Naive thymus-derived CD8-positive, alpha-beta T cell (primary cell): ENCODE results near the gene GPC6. TPM values are rescaled to one million over a fixed set of nuclear protein-coding genes. Genes with fewer than 3 reads are reported as not detected.

Source experiments
- ATAC-seq, 2 donors: fragments of 150-1000 bp; cut with Tn5 transposase in 1 of 2; sonication (Bioruptor Pico), chemical (Tn5 transposase) in 1 of 2; 1 replicate in 1 of 2; 2 replicates in 1 of 2; pipeline ENCODE4 v1.10.0; 2021; ENCODE audit warnings: mild to moderate bottlenecking in 2 of 2, moderate library complexity in 2 of 2
- POLR2A ChIA-PET: fragments of 350-600 bp; sonication (Branson Sonifier 250); formaldehyde crosslinking; loops from one replicate; lab custom pipeline; 2021; ENCODE audit warnings: antibody characterized with exemption; lab: Charles Lee
- DNase-seq, 10 donors: peaks; one replicate each; pipeline versions ENCODE4 v3.0.0 to v3.0.0-alpha.2; 2020 to 2022
- H3K27ac Mint-ChIP-seq, 10 donors: one replicate each; pipeline ENCODE4 v1.8.0; 2020 to 2022; ENCODE audit warnings: mild to moderate bottlenecking in 10 of 10, mixed read lengths in 10 of 10, moderate library complexity in 4 of 10, inconsistent platforms in 1 of 10
- H3K27me3 Mint-ChIP-seq, 5 donors: one replicate each; pipeline ENCODE4 v1.8.0; 2021 to 2022; ENCODE audit warnings: mixed read lengths in 5 of 5
- H3K36me3 Mint-ChIP-seq, 3 donors: one replicate each; pipeline ENCODE4 v1.8.0; 2020 to 2022; ENCODE audit warnings: mixed read lengths in 3 of 3, mild to moderate bottlenecking in 2 of 3, inconsistent platforms in 1 of 3
- H3K4me1 Mint-ChIP-seq, 4 donors: one replicate each; pipeline ENCODE4 v1.8.0; 2021 to 2022; ENCODE audit warnings: mixed read lengths in 4 of 4
- H3K4me3 Mint-ChIP-seq, 10 donors: one replicate each; pipeline ENCODE4 v1.8.0; 2020 to 2022; ENCODE audit warnings: mild to moderate bottlenecking in 10 of 10, mixed read lengths in 10 of 10, moderate library complexity in 6 of 10, inconsistent platforms in 1 of 10
- H3K9me3 Mint-ChIP-seq, 9 donors: one replicate each; pipeline ENCODE4 v1.8.0; 2020 to 2022; ENCODE audit warnings: mixed read lengths in 9 of 9, mild to moderate bottlenecking in 3 of 9, inconsistent platforms in 1 of 9, moderate library complexity in 1 of 9
- polyA plus RNA-seq, 3 donors: library from polyadenylated mRNA; unstranded; fragments of 300-500 nt; fragmentation: Illumina TruSeq; gene quantifications; one replicate each; pipeline ENCODE4 v1.2.3, GENCODE V29; 2021
- total RNA-seq, 8 experiments: library from RNA in 2 of 8; stranded (reverse) in 2 of 8; gene quantifications; one replicate each; pipeline ENCODE4 v1.2.3 and lab custom pipeline; 2021 to 2026

Gene GPC6
- total and polyA plus RNA-seq, 5 experiments from 2014 or later, result not detected

DNA sequence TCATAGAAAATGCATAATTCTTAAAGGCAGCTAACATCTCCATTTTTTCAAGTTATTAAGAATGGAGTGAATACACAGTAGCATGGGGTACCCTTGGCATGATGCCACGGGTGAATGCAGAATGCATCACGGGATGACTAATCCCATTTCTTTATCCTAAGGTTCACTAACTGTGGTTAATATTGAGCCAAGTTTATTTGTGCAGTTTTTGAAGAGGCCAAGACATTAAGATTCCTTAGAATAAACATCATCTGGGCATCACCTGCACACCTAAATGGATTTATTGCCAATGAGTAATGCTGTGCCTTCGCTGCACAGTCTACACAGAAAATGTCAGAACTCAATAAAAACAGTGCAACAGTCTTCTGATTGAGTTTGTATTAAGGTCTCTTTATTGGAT, 333.1 kb downstream of the GPC6 start:
- H3K27ac Mint-ChIP-seq, result no peak overlapping the region
- no peak overlapping the region for H3K4me3 Mint-ChIP-seq
- H3K4me1 Mint-ChIP-seq, result no peaks in the 10 kb centered on the region
- no peaks in the 10 kb centered on the region for H3K36me3 Mint-ChIP-seq
- DNase-seq (no peak), ATAC-seq (no peak)
- H3K9me3 Mint-ChIP-seq, result no peaks in the 10 kb centered on the region
- POLR2A ChIA-PET, result no interaction called here
- H3K27me3 Mint-ChIP-seq, result peaks cover 0 to 1% (median 0%) of the 10 kb centered on the region in 5 donors

DNA sequence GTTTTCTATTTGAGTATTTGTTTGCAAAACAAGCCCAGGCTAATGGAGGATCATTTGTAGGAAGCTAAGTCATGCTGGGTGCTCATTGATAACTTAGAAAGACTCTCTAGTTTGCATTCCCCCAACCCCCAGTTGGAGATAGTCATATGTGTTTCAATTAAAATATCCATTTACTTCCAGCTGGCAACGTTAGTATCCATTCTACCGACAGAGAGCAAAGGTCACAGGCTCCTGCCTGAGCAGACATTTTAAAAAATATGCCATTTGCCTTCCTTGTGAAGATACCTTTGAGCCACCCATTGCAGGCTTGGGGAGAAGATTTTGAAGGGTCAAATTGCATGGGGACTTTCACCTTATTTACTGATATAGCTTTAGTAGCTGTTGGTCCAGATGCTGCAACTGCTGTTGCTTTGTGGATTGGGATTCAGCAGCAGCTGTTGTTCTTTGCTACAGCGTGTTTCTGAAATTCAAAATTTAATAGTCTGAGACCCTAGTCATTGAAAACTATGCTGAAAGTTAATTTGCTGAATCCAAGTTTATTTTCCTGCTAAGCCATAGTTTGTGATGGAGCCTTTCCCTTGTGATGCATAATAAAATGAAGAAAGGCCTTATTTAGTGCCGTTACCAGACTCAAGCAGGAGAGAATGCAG, 335.1 kb downstream of the GPC6 start:
- no peaks in the 10 kb centered on the region for H3K36me3 Mint-ChIP-seq
- POLR2A ChIA-PET, result no interaction called here
- no peaks in the 10 kb centered on the region for H3K4me1 Mint-ChIP-seq
- peaks cover 0 to 2% (median 0%) of the 10 kb centered on the region in 5 donors for H3K27me3 Mint-ChIP-seq
- H3K4me3 Mint-ChIP-seq, result no peak overlapping the region
- H3K27ac Mint-ChIP-seq, result no peak overlapping the region
- ATAC-seq (no peak), DNase-seq (no peak)
- H3K9me3 Mint-ChIP-seq, result peaks cover 0 to 2% (median 0%) of the 10 kb centered on the region in 9 donors

DNA sequence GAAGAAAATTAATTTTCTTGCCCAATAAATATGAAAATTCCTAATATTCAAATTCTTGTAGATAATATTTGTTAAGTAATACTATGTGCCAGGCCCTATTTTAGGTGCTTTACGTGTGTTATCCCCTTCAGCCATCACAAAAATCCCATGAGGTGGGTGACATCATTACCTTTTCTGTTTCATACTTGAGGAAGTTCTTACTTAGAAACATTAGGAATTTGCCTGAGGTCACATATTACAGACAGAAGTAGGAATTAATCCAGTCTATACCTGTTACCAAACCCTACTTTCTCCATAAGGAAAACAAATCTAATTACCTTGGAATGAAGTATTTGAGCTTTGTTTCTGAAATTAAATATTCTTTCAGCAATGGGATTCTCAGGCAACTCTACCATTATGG, 336.1 kb downstream of the GPC6 start:
- H3K4me3 Mint-ChIP-seq, result no peak overlapping the region
- no peaks in the 10 kb centered on the region for H3K4me1 Mint-ChIP-seq
- POLR2A ChIA-PET, result no interaction called here
- H3K27me3 Mint-ChIP-seq, result peaks cover 0 to 2% (median 0%) of the 10 kb centered on the region in 5 donors
- no peak overlapping the region for H3K27ac Mint-ChIP-seq
- ATAC-seq (no peak), DNase-seq (no peak)
- peaks cover 0 to 2% (median 0%) of the 10 kb centered on the region in 9 donors for H3K9me3 Mint-ChIP-seq
- no peaks in the 10 kb centered on the region for H3K36me3 Mint-ChIP-seq

DNA sequence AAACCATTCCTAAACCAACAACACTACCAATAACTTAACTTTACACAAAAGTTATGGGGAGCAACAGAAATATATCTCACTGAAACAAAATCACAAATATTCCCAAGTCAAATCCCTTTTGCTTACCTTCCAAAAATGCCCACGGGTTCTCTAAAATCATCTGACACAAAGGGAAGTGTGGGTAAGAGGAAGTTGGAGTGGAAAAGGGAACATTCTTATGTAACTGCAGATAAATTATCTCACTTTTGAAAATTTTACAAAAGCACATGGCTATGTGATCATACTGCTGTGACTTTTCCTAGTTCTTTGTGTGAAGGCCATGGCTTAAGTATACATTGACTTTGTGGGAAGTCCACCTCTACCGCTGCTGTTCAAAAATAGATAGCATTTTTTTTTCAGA, 350.5 kb downstream of the GPC6 start:
- H3K27me3 Mint-ChIP-seq, result peaks cover 0 to 9% (median 0%) of the 10 kb centered on the region in 5 donors
- DNase-seq (no peak), ATAC-seq (no peak)
- peaks cover 0 to 3% (median 0%) of the 10 kb centered on the region in 9 donors for H3K9me3 Mint-ChIP-seq
- H3K4me3 Mint-ChIP-seq, result no peak overlapping the region
- H3K4me1 Mint-ChIP-seq, result no peaks in the 10 kb centered on the region
- no peaks in the 10 kb centered on the region for H3K36me3 Mint-ChIP-seq
- POLR2A ChIA-PET, result no interaction called here
- no peak overlapping the region for H3K27ac Mint-ChIP-seq

DNA sequence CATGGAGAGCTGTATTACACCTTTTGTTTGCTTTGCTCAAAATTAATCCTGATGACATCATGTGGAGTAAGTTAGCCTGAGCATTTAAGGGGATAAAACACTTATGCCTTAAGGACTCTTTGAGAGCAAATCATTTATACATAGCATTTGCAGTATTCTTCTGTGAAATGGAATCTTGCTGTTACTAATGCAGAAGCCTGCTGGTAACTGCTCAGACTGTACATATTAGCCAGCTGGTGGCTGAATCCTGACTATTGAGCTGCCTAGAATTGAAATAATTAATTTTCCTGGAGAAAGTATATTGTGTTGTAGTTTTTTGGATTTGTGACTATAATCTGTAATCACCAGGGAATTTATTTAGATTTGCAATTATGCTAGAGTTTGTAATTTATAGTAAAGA, 363.2 kb downstream of the GPC6 start:
- POLR2A ChIA-PET, result no interaction called here

DNA sequence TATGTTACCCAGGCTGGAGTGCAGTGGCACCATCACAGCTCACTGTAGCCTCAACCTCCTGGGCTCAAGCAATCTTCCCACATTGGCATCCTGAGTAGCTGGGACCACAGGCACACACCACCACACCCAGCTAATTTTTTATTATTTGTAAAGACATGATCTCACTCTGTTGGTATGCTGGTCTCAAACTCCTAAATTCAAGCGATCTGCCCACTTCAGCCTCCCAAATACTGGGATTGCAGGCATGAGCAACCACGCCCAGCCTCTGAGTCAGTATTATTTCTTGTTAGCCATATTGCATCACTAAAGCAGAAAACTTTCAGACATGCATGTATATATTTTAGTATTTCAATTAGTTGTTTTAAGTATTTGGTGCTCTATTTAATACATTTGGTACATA, 376.4 kb downstream of the GPC6 start:
- Mint-ChIP-seq H3K4me1 (no peaks in the 10 kb centered on the region), H3K27ac (no peak overlapping the region), H3K9me3 (no peaks in the 10 kb centered on the region), H3K27me3 (peaks cover 0 to 3% (median 0%) of the 10 kb centered on the region in 5 donors), H3K36me3 (no peaks in the 10 kb centered on the region), H3K4me3 (no peak overlapping the region)
- ATAC-seq (no peak), DNase-seq (no peak)
- POLR2A ChIA-PET, result no interaction called here

More for the DNA sequence above, 363.2 kb downstream of the GPC6 start:
- no peak overlapping the region for H3K27ac Mint-ChIP-seq
- H3K4me3 Mint-ChIP-seq, result no peak overlapping the region
- ATAC-seq (no peak), DNase-seq (no peak)
- H3K27me3 Mint-ChIP-seq, result no peaks in the 10 kb centered on the region
- no peaks in the 10 kb centered on the region for H3K36me3 Mint-ChIP-seq
- peaks cover 0 to 4% (median 0%) of the 10 kb centered on the region in 9 donors for H3K9me3 Mint-ChIP-seq
- H3K4me1 Mint-ChIP-seq, result no peaks in the 10 kb centered on the region

DNA sequence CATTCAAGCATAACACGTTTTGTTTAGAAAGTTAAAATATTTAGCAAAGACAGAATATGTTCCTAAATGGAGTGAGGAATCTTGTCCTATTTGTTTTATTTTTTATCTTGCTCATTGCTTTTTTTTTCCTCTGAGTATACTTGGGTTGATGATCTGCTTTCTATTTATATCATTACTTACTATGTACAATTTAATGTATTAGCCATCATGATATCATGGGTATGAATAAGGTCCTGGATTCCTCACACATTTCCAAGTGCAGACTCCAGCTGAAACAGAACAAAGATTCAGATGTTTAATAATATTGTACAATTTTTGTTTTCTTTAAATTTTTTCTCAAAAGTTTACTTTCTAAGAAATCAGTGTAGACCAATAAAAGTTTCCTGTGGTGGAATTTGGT, 388.2 kb downstream of the GPC6 start:
- Mint-ChIP-seq H3K4me1 (no peaks in the 10 kb centered on the region), H3K27ac (no peak overlapping the region), H3K4me3 (no peak overlapping the region), H3K9me3 (peaks cover 0 to 1% (median 0%) of the 10 kb centered on the region in 9 donors), H3K36me3 (no peaks in the 10 kb centered on the region), H3K27me3 (no peaks in the 10 kb centered on the region)
- no peak for ATAC-seq
- POLR2A ChIA-PET, result no interaction called here
- DNase-seq, result no peak

DNA sequence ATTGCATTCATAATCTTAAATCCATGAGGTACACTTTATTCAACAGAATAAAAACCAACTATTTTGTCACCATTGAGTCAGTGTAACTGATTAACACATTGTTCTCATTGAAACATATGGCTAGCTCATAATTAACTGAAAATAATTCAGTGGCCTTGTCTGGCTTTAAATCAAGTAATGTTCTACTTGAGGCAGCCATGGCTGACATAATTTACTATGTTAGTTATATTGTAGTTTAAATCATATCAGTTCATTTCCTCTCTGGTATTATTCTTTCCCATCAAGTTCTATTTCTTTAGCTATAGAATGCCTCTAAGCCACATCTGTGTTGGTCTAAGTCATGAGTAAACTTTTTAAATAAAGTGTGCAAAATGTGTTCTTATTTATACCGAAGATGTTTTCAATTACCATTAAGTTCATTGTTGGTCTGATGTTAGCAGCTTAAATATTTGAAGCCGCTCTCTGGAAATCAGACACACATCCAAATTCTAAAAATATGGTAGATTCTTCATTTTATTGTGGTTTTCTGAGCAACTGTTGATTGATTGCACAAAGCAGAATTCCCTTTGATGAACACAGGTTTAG, 393.7 kb downstream of the GPC6 start:
- H3K4me1 Mint-ChIP-seq, result no peaks in the 10 kb centered on the region

DNA sequence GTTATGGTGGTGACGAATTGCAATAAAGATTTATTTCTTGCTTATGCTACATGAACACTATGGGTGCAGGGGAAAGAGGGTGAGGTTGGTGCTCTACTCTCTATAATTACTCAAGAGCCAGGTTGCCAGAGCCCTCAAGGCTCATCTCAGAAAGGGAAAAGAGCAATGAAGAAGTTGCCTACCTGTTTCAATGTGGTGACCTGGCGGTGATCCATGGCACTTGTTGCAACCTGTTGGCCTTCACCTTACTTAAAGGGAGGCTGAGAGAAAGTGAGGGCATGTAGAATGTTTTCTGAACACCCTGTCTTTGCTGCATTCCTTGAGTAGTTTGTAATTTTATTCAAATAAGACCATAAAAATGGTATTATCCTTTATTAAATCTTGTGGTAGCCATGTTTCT, 394.4 kb downstream of the GPC6 start:
- H3K36me3 Mint-ChIP-seq, result no peaks in the 10 kb centered on the region
- H3K4me3 Mint-ChIP-seq, result no peak overlapping the region
- POLR2A ChIA-PET, result no interaction called here
- no peak overlapping the region for H3K27ac Mint-ChIP-seq
- no peaks in the 10 kb centered on the region for H3K4me1 Mint-ChIP-seq
- H3K9me3 Mint-ChIP-seq, result no peaks in the 10 kb centered on the region
- no peak for DNase-seq
- ATAC-seq, result no peak
- H3K27me3 Mint-ChIP-seq, result peaks cover 0 to 11% (median 1%) of the 10 kb centered on the region in 5 donors

More for the DNA sequence above, 393.7 kb downstream of the GPC6 start:
- H3K9me3 Mint-ChIP-seq, result no peaks in the 10 kb centered on the region
- H3K27ac Mint-ChIP-seq, result no peak overlapping the region
- POLR2A ChIA-PET, result no interaction called here
- no peak for DNase-seq
- no peak overlapping the region for H3K4me3 Mint-ChIP-seq
- H3K36me3 Mint-ChIP-seq, result no peaks in the 10 kb centered on the region
- no peak for ATAC-seq
- H3K27me3 Mint-ChIP-seq, result peaks cover 0 to 11% (median 1%) of the 10 kb centered on the region in 5 donors

DNA sequence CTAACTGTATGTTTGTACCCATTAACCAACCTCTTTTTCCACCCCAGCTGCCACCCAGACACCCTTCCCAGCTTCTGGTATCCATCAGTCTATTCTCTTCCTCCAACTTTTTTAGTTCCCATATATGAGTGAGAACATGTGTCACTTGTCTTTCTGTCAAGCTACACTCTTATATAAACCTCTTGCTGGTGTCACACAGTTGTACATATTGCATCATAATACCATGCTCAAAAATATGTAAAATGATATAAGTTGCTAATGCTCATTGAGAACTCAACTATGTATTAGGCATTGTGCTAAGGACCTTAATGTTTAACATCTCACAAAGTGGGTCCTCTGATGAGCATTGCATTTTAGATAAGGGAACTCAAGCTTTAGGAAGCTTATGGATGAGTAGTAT, 395.4 kb downstream of the GPC6 start:
- H3K4me3 Mint-ChIP-seq, result no peak overlapping the region
- peaks cover 0 to 11% (median 3%) of the 10 kb centered on the region in 5 donors for H3K27me3 Mint-ChIP-seq
- no peaks in the 10 kb centered on the region for H3K4me1 Mint-ChIP-seq
- POLR2A ChIA-PET, result no interaction called here
- H3K9me3 Mint-ChIP-seq, result no peaks in the 10 kb centered on the region
- H3K36me3 Mint-ChIP-seq, result no peaks in the 10 kb centered on the region
- DNase-seq (no peak), ATAC-seq (no peak)
- H3K27ac Mint-ChIP-seq, result peak overlapping the region in 1 of 10 donors; percentile 32

DNA sequence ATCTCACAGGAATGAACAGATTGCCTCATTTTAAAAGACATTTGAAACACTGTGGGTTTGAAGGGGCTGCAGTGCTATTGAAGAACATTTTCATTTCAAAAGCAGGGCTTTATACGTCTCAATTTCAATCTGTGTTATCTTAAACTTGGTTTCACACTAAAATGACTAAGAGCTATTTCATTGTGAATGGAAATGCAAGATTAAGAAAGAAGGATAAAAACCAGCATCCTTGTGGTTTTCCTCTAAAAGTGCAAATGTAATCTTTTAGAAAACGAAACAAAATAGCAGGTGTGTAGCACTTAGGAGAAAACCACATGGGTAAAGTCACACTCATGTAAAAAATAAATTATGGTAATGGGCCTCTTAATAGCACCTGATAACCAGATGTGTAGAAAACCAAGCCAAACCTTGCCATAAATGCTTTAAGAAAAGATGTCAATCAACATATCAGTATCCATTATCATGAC, 397.7 kb downstream of the GPC6 start:
- H3K27ac Mint-ChIP-seq, result no peak overlapping the region
- DNase-seq (no peak), ATAC-seq (no peak)
- POLR2A ChIA-PET, result no interaction called here
- peaks cover 0 to 3% (median 0%) of the 10 kb centered on the region in 9 donors for H3K9me3 Mint-ChIP-seq
- H3K36me3 Mint-ChIP-seq, result no peaks in the 10 kb centered on the region
- no peaks in the 10 kb centered on the region for H3K4me1 Mint-ChIP-seq
- peaks cover 0 to 11% (median 3%) of the 10 kb centered on the region in 5 donors for H3K27me3 Mint-ChIP-seq
- H3K4me3 Mint-ChIP-seq, result no peak overlapping the region

DNA sequence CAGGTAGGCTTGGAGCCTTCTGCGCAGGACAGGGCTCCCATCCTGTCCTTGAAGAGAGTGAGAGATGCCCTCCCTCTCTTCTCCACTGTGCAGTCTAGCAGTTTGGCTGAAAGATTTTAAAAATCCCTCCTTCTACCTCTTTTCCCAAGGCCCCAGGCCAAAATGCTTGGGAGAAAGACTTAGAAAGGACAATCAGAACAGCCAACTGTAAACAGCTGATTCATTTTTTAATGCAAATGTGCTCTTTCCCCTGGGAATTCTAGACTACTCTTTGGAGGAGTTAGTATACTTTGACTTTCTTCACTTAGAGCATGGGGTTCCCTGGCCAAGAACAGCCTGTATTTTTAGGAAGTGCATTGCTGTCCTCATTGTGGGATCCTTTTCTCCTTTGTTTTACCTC, 398.9 kb downstream of the GPC6 start:
- POLR2A ChIA-PET, result no interaction called here
- peaks cover 0 to 3% (median 0%) of the 10 kb centered on the region in 9 donors for H3K9me3 Mint-ChIP-seq
- no peak overlapping the region for H3K27ac Mint-ChIP-seq
- no peaks in the 10 kb centered on the region for H3K4me1 Mint-ChIP-seq
- peaks cover 0 to 11% (median 3%) of the 10 kb centered on the region in 5 donors for H3K27me3 Mint-ChIP-seq
- H3K36me3 Mint-ChIP-seq, result no peaks in the 10 kb centered on the region
- no peak for DNase-seq
- no peak overlapping the region for H3K4me3 Mint-ChIP-seq
- ATAC-seq, result no peak

DNA sequence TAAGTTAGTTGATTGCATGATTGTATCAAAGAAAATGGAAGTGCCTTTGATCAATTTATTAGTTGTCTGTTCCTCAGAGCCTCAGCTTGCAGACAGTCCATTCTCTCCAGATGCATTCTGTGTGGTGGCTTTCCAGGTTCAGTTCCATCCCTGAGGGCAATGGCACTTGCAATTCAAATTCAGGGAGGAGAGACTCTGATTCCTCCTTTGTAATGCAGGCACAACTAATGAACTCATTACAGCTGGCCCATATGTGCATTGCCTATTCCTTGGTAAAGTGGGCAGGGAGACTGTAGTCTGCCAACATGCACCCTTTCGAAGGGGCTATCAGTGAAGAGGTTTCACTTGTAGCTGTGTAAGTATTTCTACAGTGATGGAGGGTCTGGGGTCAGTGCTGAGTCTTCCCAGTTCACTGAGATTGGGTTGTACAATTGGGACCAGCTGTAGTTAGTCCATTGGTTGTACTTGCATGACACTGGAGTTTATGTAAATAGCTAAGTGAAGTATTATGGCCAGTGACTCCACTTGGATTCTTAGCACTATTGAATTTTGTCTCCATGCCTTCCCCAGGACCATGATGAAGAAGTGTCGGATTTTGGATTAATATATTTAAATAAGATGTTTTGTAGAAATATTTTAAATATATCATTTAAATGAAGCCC, 401.7 kb downstream of the GPC6 start:
- DNase-seq (no peak), ATAC-seq (no peak)
- H3K36me3 Mint-ChIP-seq, result no peaks in the 10 kb centered on the region
- POLR2A ChIA-PET, result no interaction called here
- peaks cover 0 to 3% (median 0%) of the 10 kb centered on the region in 9 donors for H3K9me3 Mint-ChIP-seq
- no peaks in the 10 kb centered on the region for H3K4me1 Mint-ChIP-seq
- H3K27me3 Mint-ChIP-seq, result peaks cover 0 to 11% (median 3%) of the 10 kb centered on the region in 5 donors
- H3K27ac Mint-ChIP-seq, result no peak overlapping the region
- H3K4me3 Mint-ChIP-seq, result no peak overlapping the region
